A549 (cell line): ENCODE results near the gene ZNF670. TPM values are rescaled to one million over a fixed set of nuclear protein-coding genes. Genes with fewer than 3 reads are reported as not detected.
"Not testable (repeated sequence)": the region's sequence is repeated elsewhere in the genome, so short reads cannot be mapped to it uniquely, and the experiment has no call there.

ENCODE experiments used
- ATAC-seq, 2 experiments: fragments of 200-7000 bp in 1 of 2; fragments of >200 bp in 1 of 2; cut with Nextera tagmentation in 1 of 2; cut with Tn5 transposase in 1 of 2; 3 replicates each; pipeline versions ENCODE4 v1.8.0 to v1.9.1; 2018 to 2020; ENCODE audit warnings: mild to moderate bottlenecking in 1 of 2, moderate library complexity in 1 of 2
- CTCF ChIA-PET: fragments of 300-600 bp; sonication (Branson Sonifier 250); formaldehyde crosslinking; extraction: SDS; loops from one replicate; lab custom pipeline; 2021; ENCODE audit warnings: antibody characterized with exemption, inconsistent platforms; lab: Yijun Ruan, JAX
- POLR2A ChIA-PET: fragments of 350-600 bp; formaldehyde crosslinking; extraction: SDS; loops from one replicate; lab custom pipeline; 2021; ENCODE audit warnings: antibody characterized with exemption, inconsistent platforms; lab: Yijun Ruan, JAX
- DNase-seq, 2 experiments: peaks; one replicate each; pipeline versions ENCODE4 v3.0.0 to v3.0.0-alpha.2; 2011 to 2016; ENCODE audit warnings: low read depth in 1 of 2, low spot score in 1 of 2
- FAIRE-seq: peaks from 2 replicates; lab custom pipeline; 2011; peaks lifted over from hg19 to GRCh38; lab: Jason Lieb, UNC
- H3K27ac ChIP-seq, 2 experiments: fragments of >200 bp; sonication (Bioruptor Twin); formaldehyde crosslinking; 3 replicates each; pipeline ENCODE4 v1.5.1; 2016 to 2017
- H3K4me1 ChIP-seq: fragments of >200 bp; sonication (Bioruptor Twin); formaldehyde crosslinking; 3 replicates; pipeline ENCODE4 v1.6.1; 2016
- H3K4me2 ChIP-seq: fragments of >200 bp; sonication (Bioruptor Twin); formaldehyde crosslinking; 3 replicates; pipeline ENCODE4 v1.6.1; 2016
- H3K4me3 ChIP-seq: fragments of >200 bp; sonication (Bioruptor Twin); formaldehyde crosslinking; 3 replicates; pipeline ENCODE4 v1.5.1; 2016
- H3K9me3 ChIP-seq: fragments of >200 bp; sonication (Bioruptor Twin); formaldehyde crosslinking; 3 replicates; pipeline ENCODE4 v1.6.1; 2016
- CHD2 ChIP-seq: fragments of 150-350 bp; IDR thresholded peaks from 2 replicates; pipeline ENCODE4 v1.6.1; 2014; ENCODE audit warnings: low read length; ENCODE audit not compliant: partially characterized antibody
- CHD4 ChIP-seq: fragments of 200-600 bp; sonication (generic); IDR thresholded peaks from 2 replicates; pipeline ENCODE4 v1.6.1; 2016; ENCODE audit warnings: antibody characterized with exemption, mild to moderate bottlenecking, borderline replicate concordance
- EHMT2 ChIP-seq: fragments of 200-600 bp; sonication (generic); IDR thresholded peaks from 2 replicates; pipeline ENCODE4 v1.6.1; 2016; ENCODE audit warnings: antibody characterized with exemption, low read depth, mild to moderate bottlenecking, moderate library complexity
- ESRRA ChIP-seq: fragments of 150-350 bp; IDR thresholded peaks from 2 replicates; pipeline ENCODE4 v1.6.1; 2014; ENCODE audit warnings: mild to moderate bottlenecking, low read length, borderline replicate concordance
- GATA3 ChIP-seq: IDR thresholded peaks from 2 replicates; pipeline ENCODE4 v1.6.1; 2012; ENCODE audit warnings: borderline replicate concordance
- HDAC2 ChIP-seq: fragments of 200-600 bp; sonication (generic); IDR thresholded peaks from 2 replicates; pipeline ENCODE4 v1.6.1; 2016
- JUN ChIP-seq, 2 experiments: fragments of >200 bp; sonication (Bioruptor Twin); formaldehyde crosslinking; IDR thresholded peaks; 2 replicates in 1 of 2; 3 replicates in 1 of 2; pipeline ENCODE4 v1.6.1; 2016 to 2017
- MAFK ChIP-seq: fragments of 450-650 bp; IDR thresholded peaks from 2 replicates; pipeline ENCODE4 v1.6.1; 2014; ENCODE audit not compliant: partially characterized antibody
- MYC ChIP-seq: IDR thresholded peaks from 2 replicates; pipeline ENCODE4 v1.6.1; 2012; ENCODE audit warnings: mild to moderate bottlenecking, inconsistent platforms, low read length, improper control_type of control experiment, borderline replicate concordance
- RAD21 ChIP-seq, 2 experiments: fragments of >200 bp in 1 of 2; sonication (Bioruptor Twin) in 1 of 2; formaldehyde crosslinking in 1 of 2; IDR thresholded peaks in 1 of 2; conservative IDR thresholded peaks in 1 of 2; 2 replicates in 1 of 2; 3 replicates in 1 of 2; pipeline ENCODE4 v1.6.1; 2012 to 2018; ENCODE audit warnings: inconsistent platforms in 1 of 2
- ZFP36 ChIP-seq: fragments of 450-650 bp; IDR thresholded peaks from 2 replicates; pipeline ENCODE4 v1.6.1; 2014; ENCODE audit warnings: borderline replicate concordance; ENCODE audit not compliant: partially characterized antibody
- WGBS: methylation state at CpG from one replicate; pipeline ENCODE4 v1.1.6; 2017; ENCODE audit errors: missing lambda C conversion rate; 5-methylcytosine and 5-hydroxymethylcytosine counted together
- polyA plus RNA-seq, 4 experiments: library from polyadenylated mRNA; depleted of rRNA in 3 of 4; stranded (reverse); fragments of >200 nt; fragmentation: RNase III in 1 of 4; extraction: RNeasy Plus Mini Kit Qiagen cat#74134 plus additional on column Dnase treatment in 1 of 4; gene quantifications; 2 replicates in 3 of 4; 3 replicates in 1 of 4; pipeline ENCODE4 v1.2.3, GENCODE V29; 2011 to 2017
- TF ChIP-seq, protein P1 (sequence below): IDR thresholded peaks from 2 replicates; pipeline ENCODE4 v1.6.1; 2012

ZNF670 gene
- polyA plus RNA-seq, 2 of the 4 experiments (the other 2 are of a cell fraction): 2.9 to 4.3 TPM

DNA sequence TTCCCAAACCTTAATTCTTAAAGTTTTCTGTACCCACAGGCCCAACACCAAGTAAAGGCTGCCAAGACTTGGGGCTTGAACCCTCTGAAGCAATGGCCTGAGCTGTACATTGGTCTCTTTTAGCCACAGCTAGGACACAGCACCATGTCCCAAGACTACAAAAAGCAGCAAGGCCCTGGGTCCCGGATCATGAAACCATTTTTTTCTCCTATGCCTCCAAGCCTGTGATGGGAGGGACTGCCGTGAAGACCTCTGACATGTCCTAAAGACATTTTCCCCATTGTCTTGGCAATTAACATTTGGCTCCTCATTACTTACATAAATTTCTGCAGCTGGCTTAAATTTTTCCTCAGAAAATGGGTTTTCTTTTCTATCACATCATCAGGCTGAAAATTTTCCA, 30.9 kb downstream of the ZNF670 start:
- POLR2A ChIA-PET: no interaction called here
- no peaks in the 10 kb centered on the region for H3K4me1 ChIP-seq
- WGBS: 20% methylated on average over 2 of the region's 2 CpGs
- peaks cover 71% of the 10 kb centered on the region for H3K9me3 ChIP-seq
- no peak overlapping the region for H3K4me3 ChIP-seq
- no peak for TF ChIP-seq MYC
- peak; percentile 78 for TF ChIP-seq ZFP36
- TF ChIP-seq, all 56 proteins: peak for 1
- CTCF ChIA-PET: interaction anchor here (1.2 kb wide), 1 partner anchor 34 kb away, joined by 5 read pairs; no protein-coding TSS in a partner anchor
- DNase-seq (no peak), FAIRE-seq (no peak), ATAC-seq (no peak)
- Histone ChIP-seq H3K27ac (no peak overlapping the region), H3K4me2 (no peak overlapping the region)

GRCh38 chr1:247047260-247047659, 31.4 kb downstream of the ZNF670 start:
- H3K9me3 ChIP-seq: peaks cover 71% of the 10 kb centered on the region
- FAIRE-seq: no peak

GRCh38 chr1:247043406-247043805, 35.2 kb downstream of the ZNF670 start:
- H3K4me3 ChIP-seq: no peak overlapping the region
- no peak for TF ChIP-seq ESRRA
- 0 out of 5 replicates have a peak, but pooled peaks of 1 of the 2 experiments have one; percentile 21 for TF ChIP-seq RAD21 (conservative IDR thresholded peaks at IDR 0.05 in 1 of 2, IDR thresholded peaks at IDR 0.05 in 1 of 2)
- H3K4me2 ChIP-seq: no peak overlapping the region
- H3K4me1 ChIP-seq: no peaks in the 10 kb centered on the region
- no peak for FAIRE-seq
- ATAC-seq: no peak
- H3K9me3 ChIP-seq: peaks cover 84% of the 10 kb centered on the region
- CTCF ChIA-PET: no interaction called here
- POLR2A ChIA-PET: no interaction called here
- WGBS: 65% methylated on average over 5 of the region's 5 CpGs
- H3K27ac ChIP-seq: no peak overlapping the region
- DNase-seq: no peak

More at GRCh38 chr1:247047260-247047659, 31.4 kb downstream of the ZNF670 start:
- WGBS: 88% methylated on average over 2 of the region's 2 CpGs
- no peak for DNase-seq
- Histone ChIP-seq H3K4me1 (no peaks in the 10 kb centered on the region), H3K27ac (no peak overlapping the region), H3K4me3 (no peak overlapping the region), H3K4me2 (no peak overlapping the region)
- POLR2A ChIA-PET: no interaction called here
- CTCF ChIA-PET: interaction anchor here (1.2 kb wide), 1 partner anchor 34 kb away, joined by 5 read pairs; no protein-coding TSS in a partner anchor
- no peak for ATAC-seq
- TF ChIP-seq, protein P1, sequence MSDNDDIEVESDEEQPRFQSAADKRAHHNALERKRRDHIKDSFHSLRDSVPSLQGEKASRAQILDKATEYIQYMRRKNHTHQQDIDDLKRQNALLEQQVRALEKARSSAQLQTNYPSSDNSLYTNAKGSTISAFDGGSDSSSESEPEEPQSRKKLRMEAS: no peak
- no peak for TF ChIP-seq MAFK
- TF ChIP-seq CHD4: no peak
- TF ChIP-seq EHMT2: no peak
- TF ChIP-seq HDAC2: no peak

GRCh38 chr1:247037511-247038320, 40.9 kb downstream of the ZNF670 start:
- H3K27ac ChIP-seq: no peak overlapping the region
- ChIA-PET CTCF (no interaction called here), POLR2A (no interaction called here)
- no peak overlapping the region for H3K4me3 ChIP-seq
- 63% methylated on average over 6 of the region's 6 CpGs for WGBS
- no peak for ATAC-seq
- peak in 1 of 2 experiments; percentile 23 for DNase-seq
- peaks cover 89% of the 10 kb centered on the region for H3K9me3 ChIP-seq
- TF ChIP-seq MYC (no peak), JUN (IDR thresholded peaks at IDR 0.05) (no peak), GATA3 (peak; percentile 16; the same call in 1 of the 2 replicates), CHD2 (no peak)
- FAIRE-seq: no peak
- H3K4me2 ChIP-seq: no peak overlapping the region
- H3K4me1 ChIP-seq: no peaks in the 10 kb centered on the region

- CTCF ChIA-PET, FAIRE-seq: not testable (repeated sequence)
Measured at GRCh38 chr1:247032306-247032705, 46.3 kb downstream of the ZNF670 start.

More at GRCh38 chr1:247032306-247032705, 46.3 kb downstream of the ZNF670 start:
- DNase-seq, H3K27ac ChIP-seq, H3K4me1 ChIP-seq, H3K4me3 ChIP-seq, H3K4me2 ChIP-seq, POLR2A ChIA-PET, ATAC-seq: not testable (repeated sequence)
- WGBS: no CpG with 5 or more reads among the region's 30 CpGs
- H3K9me3 ChIP-seq: peaks cover 45% of the 10 kb centered on the region

Other genes starting within 250 kb of the ZNF670 start
- gene AHCTF1, start 146.9 kb downstream of the ZNF670 start, polyA plus RNA-seq (2011; rRNA removed): 40.7 and 44.7 TPM in 2 replicates
- gene AHCTF1, start 146.9 kb downstream of the ZNF670 start, polyA plus RNA-seq (2017; fragmentation: RNase III; extraction: RNeasy Plus Mini Kit Qiagen cat#74134 plus additional on column Dnase treatment): 26.0 to 28.8 TPM (median 27.0 TPM) in 3 replicates
- 1.7 and 2.6 TPM in 2 replicates for gene ZNF695, start 70.8 kb downstream of the ZNF670 start, polyA plus RNA-seq (2011; rRNA removed)
- 2.5 to 3.3 TPM (median 2.7 TPM) in 3 replicates for gene ZNF695, start 70.8 kb downstream of the ZNF670 start, polyA plus RNA-seq (2017; fragmentation: RNase III; extraction: RNeasy Plus Mini Kit Qiagen cat#74134 plus additional on column Dnase treatment)
- gene ZNF669, start 25.5 kb upstream of the ZNF670 start, polyA plus RNA-seq (2011; rRNA removed): 5.3 and 5.4 TPM in 2 replicates
- gene ZNF669, start 25.5 kb upstream of the ZNF670 start, polyA plus RNA-seq (2017; fragmentation: RNase III; extraction: RNeasy Plus Mini Kit Qiagen cat#74134 plus additional on column Dnase treatment): 3.6 to 3.7 TPM (median 3.6 TPM) in 3 replicates
- 6.4 and 6.5 TPM in 2 replicates for gene ZNF124, start 93.2 kb upstream of the ZNF670 start, polyA plus RNA-seq (2011; rRNA removed)
- 4.4 to 5.5 TPM (median 5.3 TPM) in 3 replicates for gene ZNF124, start 93.2 kb upstream of the ZNF670 start, polyA plus RNA-seq (2017; fragmentation: RNase III; extraction: RNeasy Plus Mini Kit Qiagen cat#74134 plus additional on column Dnase treatment)
- not detected in 2 replicates for gene VN1R5, start 177.3 kb upstream of the ZNF670 start, polyA plus RNA-seq (2011; rRNA removed)
- gene VN1R5, start 177.3 kb upstream of the ZNF670 start, polyA plus RNA-seq (2017; fragmentation: RNase III; extraction: RNeasy Plus Mini Kit Qiagen cat#74134 plus additional on column Dnase treatment): not detected in 3 replicates